Muscle of back (tissue), 11 donors: Measurements from ENCODE around the gene ZBTB38. TPM values are rescaled to one million over a fixed set of nuclear protein-coding genes. Genes with fewer than 3 reads are reported as not detected.
A peak's percentile ranks its signal among the peaks of the same experiment; 100 is the strongest.

Experiments used
- DNase-seq, 3 donors: peaks; one replicate each; pipeline versions ENCODE4 v3.0.0 to v3.0.0-alpha.2; 2013
- polyA plus RNA-seq, 10 donors: library from polyadenylated mRNA; unstranded; fragments of 120-200 nt; gene quantifications; one replicate each; pipeline ENCODE4 v1.2.1, GENCODE V29; 2013; ENCODE audit not compliant: insufficient read length in 10 of 10

Gene ZBTB38
- polyA plus RNA-seq, 10 donors: 17.1 to 26.0 (median 21.3) TPM

GRCh38 chr3:141336672-141337522, 31.4 kb upstream of the ZBTB38 start:
- peak in 1 of 3 donors; percentile 27 for DNase-seq

GRCh38 chr3:141337523-141337854, 30.8 kb upstream of the ZBTB38 start:
- no peak for DNase-seq

- DNase-seq: no peak
Observed at GRCh38 chr3:141337991-141338390, 30.3 kb upstream of the ZBTB38 start.

GRCh38 chr3:141338881-141339280, 29.4 kb upstream of the ZBTB38 start:
- DNase-seq: no peak

- DNase-seq: no peak
Observed at GRCh38 chr3:141341536-141341935, 26.8 kb upstream of the ZBTB38 start.

- DNase-seq: no peak
Observed at GRCh38 chr3:141342386-141342785, 25.9 kb upstream of the ZBTB38 start.

GRCh38 chr3:141343077-141343476, 25.2 kb upstream of the ZBTB38 start:
- no peak for DNase-seq

GRCh38 chr3:141343865-141344271, 24.4 kb upstream of the ZBTB38 start:
- no peak for DNase-seq

GRCh38 chr3:141345528-141345927, 22.8 kb upstream of the ZBTB38 start:
- DNase-seq: no peak

GRCh38 chr3:141346007-141346406, 22.3 kb upstream of the ZBTB38 start:
- DNase-seq: no peak

GRCh38 chr3:141346418-141346817, 21.9 kb upstream of the ZBTB38 start:
- DNase-seq: no peak

GRCh38 chr3:141346839-141347238, 21.5 kb upstream of the ZBTB38 start:
- DNase-seq: no peak

- no peak for DNase-seq
Observed at GRCh38 chr3:141348837-141349236, 19.5 kb upstream of the ZBTB38 start.

- DNase-seq: no peak
Observed at GRCh38 chr3:141349711-141350110, 18.6 kb upstream of the ZBTB38 start.

GRCh38 chr3:141350666-141351065, 17.6 kb upstream of the ZBTB38 start:
- DNase-seq: no peak

GRCh38 chr3:141352262-141352984, 15.9 kb upstream of the ZBTB38 start:
- DNase-seq: no peak

GRCh38 chr3:141353652-141354495, 14.4 kb upstream of the ZBTB38 start:
- no peak for DNase-seq

GRCh38 chr3:141354517-141354916, 13.8 kb upstream of the ZBTB38 start:
- no peak for DNase-seq

- DNase-seq: no peak
Observed at GRCh38 chr3:141355242-141355641, 13.1 kb upstream of the ZBTB38 start.

GRCh38 chr3:141356046-141356445, 12.3 kb upstream of the ZBTB38 start:
- no peak for DNase-seq

- peak; percentile 56 to 85 (median 81) for DNase-seq
Observed at GRCh38 chr3:141360888-141361598, 7.3 kb upstream of the ZBTB38 start.

GRCh38 chr3:141362736-141363135, 5.6 kb upstream of the ZBTB38 start:
- no peak for DNase-seq
